ENCODE measurements around the gene MAN1A2.
"Not testable (repeated sequence)": the region's sequence is repeated elsewhere in the genome, so short reads cannot be mapped to it uniquely, and the experiment has no call there.

MAN1A2 gene

DNA sequence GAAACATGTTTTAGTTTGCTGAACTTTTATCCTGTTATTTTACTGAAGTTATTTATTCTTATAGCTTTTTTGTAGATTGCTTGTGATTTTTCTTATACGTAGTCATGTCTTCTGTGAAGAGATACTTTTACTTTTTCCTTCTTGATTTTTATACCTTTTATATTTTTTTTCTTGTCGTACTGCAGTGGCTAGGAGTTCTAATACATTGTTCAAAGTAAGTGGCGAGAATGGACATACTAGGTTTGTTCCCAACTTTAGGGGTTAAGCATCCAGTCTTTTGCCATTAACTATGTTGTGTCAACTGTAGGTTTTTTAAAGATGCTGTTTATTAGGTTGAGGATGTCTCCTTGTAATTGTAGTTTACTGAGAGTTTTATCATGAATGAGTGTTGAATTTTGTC is 36.3 kb downstream of the MAN1A2 start:
- DNase-seq, result no peak

GRCh38 chr1:117405042-117405441 is 37.8 kb downstream of the MAN1A2 start:
- no peak for DNase-seq

DNA sequence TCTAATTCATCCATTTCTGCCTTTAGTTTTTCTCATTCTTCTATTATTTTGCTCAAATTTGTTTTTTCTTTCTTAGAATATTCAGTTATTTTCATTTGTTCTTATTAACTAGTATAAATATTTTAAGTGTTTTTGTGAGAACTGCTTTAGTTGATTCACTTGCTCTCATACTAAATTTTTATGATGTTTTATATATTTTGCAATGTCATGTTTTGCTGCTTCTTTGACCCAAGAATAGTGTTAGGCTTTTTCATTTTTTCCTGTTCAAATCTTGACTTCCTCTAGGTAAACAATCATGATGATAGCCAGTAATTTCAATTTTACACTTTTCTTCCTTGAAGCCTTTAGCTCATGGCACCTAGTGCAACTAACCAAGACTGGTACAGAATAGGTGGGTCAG is 45.2 kb downstream of the MAN1A2 start:
- no peak for DNase-seq

DNA sequence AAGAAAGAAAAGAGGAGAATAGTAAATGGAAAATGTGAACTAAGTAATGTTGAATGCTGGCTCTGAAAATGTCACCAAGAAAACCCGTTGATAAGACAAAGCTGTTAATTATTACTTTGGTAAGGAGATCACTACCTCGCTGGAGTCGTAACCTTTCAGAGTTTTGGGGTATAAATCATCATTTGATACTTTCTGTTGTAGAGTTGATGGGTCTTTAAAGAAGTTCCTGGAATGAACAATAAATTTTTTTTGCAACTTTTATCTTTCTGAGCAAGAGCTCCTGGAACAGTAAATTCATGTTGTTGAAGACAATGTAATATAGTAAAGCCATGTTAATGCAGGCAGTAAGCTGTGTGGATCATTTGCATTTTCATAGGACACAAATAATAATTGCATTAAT is 46.2 kb downstream of the MAN1A2 start:
- no peak for DNase-seq

GRCh38 chr1:117414943-117415342 is 47.7 kb downstream of the MAN1A2 start:
- DNase-seq, result no peak

- DNase-seq, result no peak
Measured at GRCh38 chr1:117416004-117416403, 48.8 kb downstream of the MAN1A2 start.

DNA sequence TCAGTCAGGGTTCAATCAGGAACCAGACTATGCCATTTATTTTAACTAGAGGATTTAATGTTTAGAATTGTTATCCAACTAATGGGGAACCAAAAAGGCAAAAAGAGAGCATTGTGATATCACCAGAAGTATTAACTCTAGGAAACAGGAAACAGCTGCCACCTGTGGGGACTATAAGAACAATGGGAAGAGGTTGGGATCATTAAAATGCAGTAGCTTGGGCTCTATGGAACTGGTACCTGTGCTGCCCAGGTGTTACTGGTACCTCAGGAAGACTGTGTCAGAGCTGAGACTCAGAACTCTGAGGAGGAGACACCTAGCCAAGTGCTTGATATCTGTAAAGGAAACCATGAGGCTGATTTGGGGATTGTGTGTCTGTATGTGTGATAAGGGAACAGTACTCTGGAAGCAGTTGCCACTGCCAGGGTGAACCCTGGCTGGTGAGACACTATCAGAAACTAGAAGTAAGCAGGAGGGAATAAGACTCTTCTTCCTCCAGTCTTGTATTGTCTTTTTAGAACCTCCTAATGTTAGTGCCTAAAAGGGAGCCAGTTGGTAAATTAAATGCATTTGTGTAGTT is 49.4 kb downstream of the MAN1A2 start:
- no peak for DNase-seq

GRCh38 chr1:117425050-117425734 is 57.9 kb downstream of the MAN1A2 start:
- no peak for DNase-seq

GRCh38 chr1:117427297-117427696 is 60.0 kb downstream of the MAN1A2 start:
- DNase-seq, result no peak

DNA sequence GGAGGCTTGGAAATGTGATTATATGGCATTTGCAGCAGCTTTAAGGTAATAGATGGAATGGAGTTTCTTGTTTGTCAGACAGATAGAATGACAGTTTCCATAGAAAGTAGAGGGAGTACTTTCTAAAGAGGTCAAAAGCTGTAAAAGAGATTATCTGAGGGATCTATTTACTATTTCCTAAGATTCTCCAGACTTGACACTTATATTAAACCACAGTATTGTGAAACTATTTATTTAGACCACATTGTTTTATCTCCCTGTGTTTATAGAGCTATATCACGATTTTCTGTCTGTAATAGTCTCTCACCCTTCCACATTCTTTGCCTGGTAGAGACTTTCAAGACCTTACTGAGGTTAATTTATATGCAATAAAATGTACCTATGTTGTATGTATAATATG is 66.7 kb downstream of the MAN1A2 start:
- DNase-seq, result no peak

DNA sequence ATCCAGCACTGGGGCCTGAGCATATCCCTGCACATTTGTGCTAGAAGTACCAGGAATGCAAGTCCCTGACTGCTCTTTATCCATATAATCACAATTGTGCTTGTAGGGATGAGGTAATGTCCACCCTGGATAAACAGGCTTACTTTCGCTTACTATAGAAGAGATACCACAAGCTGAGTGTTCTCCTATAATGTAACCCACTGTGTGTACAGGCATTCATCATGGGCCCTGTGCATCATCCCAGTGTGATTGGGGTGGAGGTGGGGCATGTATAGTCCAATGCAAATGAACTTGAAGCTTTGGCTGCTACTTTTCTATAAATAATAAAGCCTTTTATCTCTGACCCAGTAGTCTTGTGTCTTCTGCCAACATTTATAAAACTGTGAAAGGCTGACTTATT is 69.3 kb downstream of the MAN1A2 start:
- DNase-seq, result no peak

DNA sequence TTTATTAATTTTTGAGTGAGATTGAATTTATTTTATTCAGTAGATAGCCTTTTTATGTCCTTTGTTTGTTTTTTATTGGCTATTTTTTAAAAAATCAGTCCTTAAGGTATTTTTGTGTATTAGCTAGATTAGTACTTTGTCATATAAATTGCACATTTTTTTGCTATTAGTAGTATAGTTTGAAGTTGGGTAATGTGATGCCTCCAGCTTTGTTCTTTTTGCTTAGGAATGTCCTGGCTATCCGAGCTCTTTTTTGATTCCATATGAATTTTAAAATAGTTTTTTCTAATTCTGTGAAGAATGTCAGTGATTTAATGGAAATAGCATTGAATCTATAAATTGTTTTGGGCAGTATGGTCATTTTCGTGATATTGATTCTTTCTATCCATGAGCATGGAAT is 80.4 kb downstream of the MAN1A2 start:
- no peak for DNase-seq

GRCh38 chr1:117452216-117452615 is 85.0 kb downstream of the MAN1A2 start:
- no peak for DNase-seq

- no peak for DNase-seq
Measured at GRCh38 chr1:117453958-117454357, 86.7 kb downstream of the MAN1A2 start.

- DNase-seq, result not testable (repeated sequence)
Measured at GRCh38 chr1:117458410-117458809, 91.2 kb downstream of the MAN1A2 start.

DNA sequence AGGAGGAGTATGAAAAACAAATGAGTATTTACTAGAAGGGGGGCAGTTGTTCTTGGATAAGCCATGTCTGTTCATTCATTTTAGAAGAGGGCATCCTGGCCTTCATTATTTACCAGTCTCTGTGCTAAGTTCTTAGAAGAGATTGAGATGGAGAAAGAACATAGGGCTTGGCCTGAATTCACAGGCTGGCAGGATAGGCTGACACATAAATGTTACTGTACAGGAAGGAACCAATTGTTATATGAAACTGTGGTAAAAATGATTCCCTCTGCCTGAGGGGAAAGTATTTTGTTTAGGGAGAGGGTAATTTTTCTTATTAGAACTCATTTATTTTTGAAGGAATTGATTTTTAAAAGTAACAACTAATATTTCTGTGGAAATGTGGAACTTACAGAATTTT is 99.5 kb downstream of the MAN1A2 start:
- no peak for DNase-seq

- no peak for DNase-seq
Measured at GRCh38 chr1:117467336-117467735, 100.1 kb downstream of the MAN1A2 start.

DNA sequence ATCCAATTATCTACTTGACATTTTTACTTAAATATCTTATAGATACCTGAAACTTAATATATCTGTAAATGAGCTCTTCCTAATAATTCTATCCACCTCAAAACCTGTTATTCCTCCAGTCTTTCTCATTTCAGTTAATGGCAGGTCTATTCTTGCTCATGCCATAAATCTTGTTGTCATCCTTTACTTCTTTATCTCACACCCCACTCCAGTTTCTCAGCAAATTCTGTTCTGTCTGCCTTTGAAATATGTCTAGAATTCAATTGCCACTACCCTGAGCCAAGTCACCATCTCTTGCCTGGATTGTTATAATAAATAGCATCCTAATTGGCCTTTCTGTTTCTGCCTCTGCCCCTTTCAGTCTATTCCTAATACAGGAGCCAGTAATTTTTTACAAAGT is 105.8 kb downstream of the MAN1A2 start:
- no peak for DNase-seq

DNA sequence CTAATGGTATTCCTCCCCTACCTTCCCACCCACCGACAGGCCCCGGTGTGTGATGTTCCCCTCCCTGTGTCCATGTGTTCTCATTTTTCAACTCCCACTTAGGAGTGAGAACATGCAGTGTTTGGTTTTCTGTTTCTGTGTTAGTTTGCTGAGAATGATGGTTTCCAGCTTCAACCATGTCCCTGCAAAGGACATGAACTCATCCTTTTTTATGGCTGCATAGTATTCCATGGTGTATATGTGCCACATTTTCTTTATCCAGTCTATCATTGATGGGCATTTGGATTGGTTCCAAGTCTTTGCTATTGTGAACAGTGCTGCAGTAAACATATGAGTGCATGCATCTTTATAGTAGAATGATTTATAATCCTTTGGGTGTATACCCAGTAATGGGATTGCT is 108.2 kb downstream of the MAN1A2 start:
- DNase-seq, result not testable (repeated sequence)

- DNase-seq, result no peak
Measured at GRCh38 chr1:117479086-117479485, 111.8 kb downstream of the MAN1A2 start.

GRCh38 chr1:117481410-117481809 is 114.2 kb downstream of the MAN1A2 start:
- no peak for DNase-seq

GRCh38 chr1:117493906-117494305 is 126.7 kb downstream of the MAN1A2 start:
- DNase-seq, result no peak

GRCh38 chr1:117495068-117495467 is 127.8 kb downstream of the MAN1A2 start:
- DNase-seq, result no peak

GRCh38 chr1:117499071-117499470 is 131.8 kb downstream of the MAN1A2 start:
- DNase-seq, result no peak

DNA sequence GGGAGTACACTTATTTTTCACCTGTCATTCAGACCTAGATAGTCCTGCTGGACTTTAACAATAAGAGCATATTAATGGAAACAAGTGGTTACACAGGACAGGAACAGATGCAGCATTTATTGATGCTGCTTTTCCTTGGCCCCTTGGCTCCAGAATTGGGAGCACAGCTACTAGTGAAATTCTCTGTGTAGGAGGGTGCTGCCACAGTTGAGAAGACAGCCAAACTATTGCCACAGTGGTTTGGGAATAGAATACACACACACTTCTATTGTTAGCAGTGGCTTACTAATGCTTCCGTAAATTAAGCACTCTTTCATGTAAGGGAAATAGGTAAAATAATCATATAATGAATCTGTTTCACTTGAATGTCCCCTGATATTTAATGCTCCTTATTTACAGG is 133.3 kb downstream of the MAN1A2 start:
- DNase-seq, result no peak

All from CD4-positive, alpha-beta T cell treated with Interferon gamma for 1 hour (primary cell).